ENCODE results near the gene LRRC3C. TPM values are rescaled to one million over a fixed set of nuclear protein-coding genes. Genes with fewer than 3 reads are reported as not detected.

Gene LRRC3C
- total RNA-seq, 2 donors from 2014 or later = not detected

- H3K27ac ChIP-seq = no peak overlapping the region
- H3K27me3 ChIP-seq = no peaks in the 10 kb centered on the region
- H3K9me3 ChIP-seq = no peaks in the 10 kb centered on the region
- no peak for TF ChIP-seq CTCF (IDR thresholded peaks at IDR 0.05)
- H3K4me3 ChIP-seq = no peak overlapping the region
- no peaks in the 10 kb centered on the region for H3K36me3 ChIP-seq
- H3K4me1 ChIP-seq = peaks cover 0 to 18% of the 10 kb centered on the region in 2 donors
- no peak for DNase-seq (ENCODE audit: low spot score)
Measured at GRCh38 chr17:39950871-39951348, 23.4 kb downstream of the LRRC3C start.

GRCh38 chr17:39951924-39952679 is 24.6 kb downstream of the LRRC3C start:
- Histone ChIP-seq H3K36me3 (no peaks in the 10 kb centered on the region), H3K27ac (peak overlapping the region; percentile 36 to 38), H3K4me1 (peaks cover 0 to 18% of the 10 kb centered on the region in 2 donors), H3K27me3 (no peaks in the 10 kb centered on the region), H3K9me3 (no peaks in the 10 kb centered on the region), H3K4me3 (peak overlapping the region; percentile 22 to 49)
- TF ChIP-seq CTCF (IDR thresholded peaks at IDR 0.05) = no peak
- DNase-seq (ENCODE audit: low spot score) = no peak

- Histone ChIP-seq H3K9me3 (no peaks in the 10 kb centered on the region), H3K4me1 (peaks cover 0 to 18% of the 10 kb centered on the region in 2 donors), H3K27ac (peak overlapping the region; percentile 38 to 70), H3K36me3 (no peaks in the 10 kb centered on the region), H3K4me3 (peak overlapping the region; percentile 24 to 49), H3K27me3 (no peaks in the 10 kb centered on the region)
- DNase-seq (ENCODE audit: low spot score) = peak; percentile 96
- no peak for TF ChIP-seq CTCF (IDR thresholded peaks at IDR 0.05)
Measured at GRCh38 chr17:39952680-39953470, 25.3 kb downstream of the LRRC3C start.

- Histone ChIP-seq H3K27me3 (no peaks in the 10 kb centered on the region), H3K4me1 (peaks cover 0 to 18% of the 10 kb centered on the region in 2 donors), H3K9me3 (no peaks in the 10 kb centered on the region), H3K27ac (peak overlapping the region; percentile 28 to 70), H3K36me3 (no peaks in the 10 kb centered on the region), H3K4me3 (peak overlapping the region; percentile 24 to 49)
- TF ChIP-seq CTCF (IDR thresholded peaks at IDR 0.05) = no peak
- no peak for DNase-seq (ENCODE audit: low spot score)
Measured at GRCh38 chr17:39953471-39953888, 25.9 kb downstream of the LRRC3C start.

- no peak overlapping the region for H3K27ac ChIP-seq
- no peak for TF ChIP-seq CTCF (IDR thresholded peaks at IDR 0.05)
Measured at GRCh38 chr17:39954876-39955275, 27.3 kb downstream of the LRRC3C start.

More at GRCh38 chr17:39954876-39955275, 27.3 kb downstream of the LRRC3C start:
- Histone ChIP-seq H3K9me3 (no peaks in the 10 kb centered on the region), H3K4me1 (peaks cover 0 to 22% of the 10 kb centered on the region in 2 donors), H3K36me3 (no peaks in the 10 kb centered on the region), H3K4me3 (no peak overlapping the region), H3K27me3 (no peaks in the 10 kb centered on the region)
- DNase-seq (ENCODE audit: low spot score) = no peak

Measured in right atrium auricular region (tissue), 2 donors.